Fibroblast of skin of abdomen (primary cell): Measurements from ENCODE around the gene DNAAF5.
"Not testable (repeated sequence)": the region's sequence is repeated elsewhere in the genome, so short reads cannot be mapped to it uniquely, and the experiment has no call there.

Source experiments
- DNase-seq: peaks from one replicate; pipeline ENCODE4 v3.0.0-alpha.2; 2013

Gene DNAAF5

GRCh38 chr7:730501-731439 lies 4.3 kb downstream of the DNAAF5 start:
- no peak for DNase-seq

GRCh38 chr7:731440-732085 lies 5.1 kb downstream of the DNAAF5 start:
- DNase-seq = no peak

- no peak for DNase-seq
Measured at GRCh38 chr7:732094-732541, 5.6 kb downstream of the DNAAF5 start.

- no peak for DNase-seq
Measured at GRCh38 chr7:732556-732955, 6.1 kb downstream of the DNAAF5 start.

- no peak for DNase-seq
Measured at GRCh38 chr7:734214-734613, 7.7 kb downstream of the DNAAF5 start.

GRCh38 chr7:734808-735207 lies 8.3 kb downstream of the DNAAF5 start:
- no peak for DNase-seq

- no peak for DNase-seq
Measured at GRCh38 chr7:738241-738640, 11.7 kb downstream of the DNAAF5 start.

GRCh38 chr7:738723-739454 lies 12.4 kb downstream of the DNAAF5 start:
- no peak for DNase-seq

GRCh38 chr7:739455-739982 lies 13.0 kb downstream of the DNAAF5 start:
- DNase-seq = no peak

GRCh38 chr7:739983-740942 lies 13.8 kb downstream of the DNAAF5 start:
- DNase-seq = no peak

- DNase-seq = no peak
Measured at GRCh38 chr7:741191-741671, 14.7 kb downstream of the DNAAF5 start.

GRCh38 chr7:741850-742249 lies 15.4 kb downstream of the DNAAF5 start:
- DNase-seq = no peak

GRCh38 chr7:742791-743190 lies 16.3 kb downstream of the DNAAF5 start:
- DNase-seq = no peak

- DNase-seq = not testable (repeated sequence)
Measured at GRCh38 chr7:743341-744127, 17.0 kb downstream of the DNAAF5 start.

GRCh38 chr7:744128-744520 lies 17.6 kb downstream of the DNAAF5 start:
- not testable (repeated sequence) for DNase-seq

GRCh38 chr7:744854-745430 lies 18.4 kb downstream of the DNAAF5 start:
- no peak for DNase-seq

- no peak for DNase-seq
Measured at GRCh38 chr7:745431-746154, 19.1 kb downstream of the DNAAF5 start.

GRCh38 chr7:746155-747061 lies 19.9 kb downstream of the DNAAF5 start:
- no peak for DNase-seq
